Measurements from ENCODE around the gene SOX3. TPM values are rescaled to one million over a fixed set of nuclear protein-coding genes. Genes with fewer than 3 reads are reported as not detected.

The SOX3 gene
- polyA plus RNA-seq, 3 donors from 2014 or later = not detected

GRCh38 chrX:140467211-140467610 lies 37.7 kb downstream of the SOX3 start:
- no peak overlapping the region for H3K4me3 Mint-ChIP-seq
- peaks cover 0 to 6% (median under 1%) of the 10 kb centered on the region in 6 donors for H3K9me3 Mint-ChIP-seq
- H3K4me1 Mint-ChIP-seq = no peaks in the 10 kb centered on the region
- peaks cover 2 to 3% (median 3%) of the 10 kb centered on the region in 3 donors for H3K27me3 Mint-ChIP-seq (ENCODE audit: low read depth in 3 of 3)
- H3K27ac Mint-ChIP-seq = no peak overlapping the region
- no peaks in the 10 kb centered on the region for H3K36me3 Mint-ChIP-seq
- DNase-seq = no peak

Other genes starting within 250 kb of the SOX3 start
- not detected for gene LINC00632, start 204.7 kb upstream of the SOX3 start, polyA plus RNA-seq

All from immature natural killer cell (primary cell).